ENCODE data around the gene ZNF768. TPM values are rescaled to one million over a fixed set of nuclear protein-coding genes. Genes with fewer than 3 reads are reported as not detected.

The ZNF768 gene
- total and polyA plus RNA-seq, 7 donors: 49.0 to 125 (median 60.4) TPM

DNA sequence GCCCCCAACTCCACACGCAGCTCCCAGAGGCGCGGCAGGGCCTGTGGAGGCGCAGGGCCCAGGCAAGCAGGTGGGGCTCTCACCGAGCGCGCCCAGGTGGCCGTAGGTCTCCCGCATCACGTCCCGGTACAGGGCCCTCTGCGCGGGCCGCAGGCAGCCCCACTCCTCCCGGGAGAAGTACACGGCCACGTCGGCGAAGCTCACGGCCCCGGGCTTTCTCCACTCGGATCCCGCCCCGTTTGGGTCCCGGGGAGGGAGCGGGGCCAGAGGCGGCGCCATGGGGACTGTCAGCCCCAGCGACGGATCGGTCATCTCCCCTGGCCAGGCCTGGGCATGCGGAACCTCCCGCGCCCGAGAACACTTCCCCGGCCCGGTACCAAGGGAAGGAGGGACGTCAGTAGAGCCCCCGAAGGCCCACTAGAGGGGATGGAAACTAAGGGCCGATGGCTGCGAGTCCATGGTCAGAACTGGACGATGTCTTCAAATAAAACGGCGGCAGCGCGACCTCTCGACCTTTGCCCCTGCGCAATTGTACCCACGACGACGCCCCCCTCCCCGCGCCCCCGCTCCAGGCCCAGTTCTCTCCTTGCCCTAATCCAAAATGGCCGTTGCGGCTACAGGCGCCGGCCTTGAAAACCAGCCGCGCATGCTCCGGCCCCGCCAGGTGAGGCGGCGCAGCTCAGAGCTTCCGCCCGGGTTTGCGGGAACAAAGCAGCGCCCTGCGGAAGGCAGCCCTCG, 8.2 kb upstream of the ZNF768 start, which contains the start of gene ZNF747:
ZNF747 (minus strand) TSS at position 491 of the 738 bp plus-strand sequence; CDS start at position 312, 179 bp downstream.
- WGBS, 3 donors: 0 to 1% (median 1%) methylated on average over 58 to 70 of the region's 70 CpGs
- ATAC-seq: peak; percentile 91 to 94 (median 92)
- Histone ChIP-seq H3K27ac (peak within 1 kb of the TSS; percentile 97), H3K4me3 (peak within 1 kb of the TSS; percentile 94), H3K9me3 (no peaks in the 10 kb centered on the region), H3K4me1 (peaks cover 17% of the 10 kb centered on the region), H3K27me3 (ENCODE audit: insufficient read depth in 3 of 3, low read length in 2 of 3) (no peaks in the 10 kb centered on the region), H3K36me3 (ENCODE audit: insufficient read depth in 1 of 2, low read depth in 1 of 2) (peaks cover 4 to 36% of the 10 kb centered on the region in 2 donors)
- TF ChIP-seq, protein P1, sequence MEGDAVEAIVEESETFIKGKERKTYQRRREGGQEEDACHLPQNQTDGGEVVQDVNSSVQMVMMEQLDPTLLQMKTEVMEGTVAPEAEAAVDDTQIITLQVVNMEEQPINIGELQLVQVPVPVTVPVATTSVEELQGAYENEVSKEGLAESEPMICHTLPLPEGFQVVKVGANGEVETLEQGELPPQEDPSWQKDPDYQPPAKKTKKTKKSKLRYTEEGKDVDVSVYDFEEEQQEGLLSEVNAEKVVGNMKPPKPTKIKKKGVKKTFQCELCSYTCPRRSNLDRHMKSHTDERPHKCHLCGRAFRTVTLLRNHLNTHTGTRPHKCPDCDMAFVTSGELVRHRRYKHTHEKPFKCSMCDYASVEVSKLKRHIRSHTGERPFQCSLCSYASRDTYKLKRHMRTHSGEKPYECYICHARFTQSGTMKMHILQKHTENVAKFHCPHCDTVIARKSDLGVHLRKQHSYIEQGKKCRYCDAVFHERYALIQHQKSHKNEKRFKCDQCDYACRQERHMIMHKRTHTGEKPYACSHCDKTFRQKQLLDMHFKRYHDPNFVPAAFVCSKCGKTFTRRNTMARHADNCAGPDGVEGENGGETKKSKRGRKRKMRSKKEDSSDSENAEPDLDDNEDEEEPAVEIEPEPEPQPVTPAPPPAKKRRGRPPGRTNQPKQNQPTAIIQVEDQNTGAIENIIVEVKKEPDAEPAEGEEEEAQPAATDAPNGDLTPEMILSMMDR (IDR thresholded peaks at IDR 0.05): peak; percentile 0
- peak; percentile 95 to 97 for DNase-seq
- intact Hi-C loops (cut with DNase I): loop anchor here (1.0 to 10.0 kb wide), 5 partner anchors 24 to 105 kb away; partner anchors contain the start of genes ZNF764 (in 2 of the 2) and ZNF785 (in 1 of the 2)

DNA sequence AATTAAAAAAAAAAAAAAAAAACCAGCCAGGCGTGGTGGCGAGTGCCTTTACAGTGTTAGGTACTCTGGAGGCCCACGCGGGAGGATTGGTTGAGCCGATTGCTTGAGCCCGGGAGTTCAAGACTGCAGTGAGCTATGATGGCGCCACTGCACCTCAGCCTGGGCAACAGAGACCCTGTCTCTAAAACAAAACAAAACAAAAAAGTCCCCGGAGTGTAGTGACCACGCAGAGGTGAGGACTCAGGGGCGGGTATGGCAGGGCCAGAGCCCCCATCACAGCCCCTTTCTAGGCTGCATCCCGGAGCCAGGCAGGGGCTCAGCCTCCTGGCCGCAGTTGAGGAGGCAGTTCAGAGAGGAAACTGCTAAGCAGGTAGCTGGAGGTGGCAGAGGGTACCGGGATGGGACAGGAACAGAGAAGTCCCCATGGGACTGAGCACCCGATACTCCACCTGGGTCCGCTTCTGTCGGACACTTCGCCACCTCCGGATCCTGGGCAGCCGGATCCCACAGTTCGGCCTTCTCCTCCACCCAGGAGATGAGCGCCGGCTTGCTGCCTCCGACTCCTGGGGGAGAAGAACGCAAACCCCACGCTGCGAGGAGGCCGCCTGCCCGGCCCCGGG, 7.5 kb upstream of the ZNF768 start:
- TF ChIP-seq, protein P1 (IDR thresholded peaks at IDR 0.05): peak; percentile 0
- H3K9me3 ChIP-seq: no peaks in the 10 kb centered on the region
- peaks cover 17% of the 10 kb centered on the region for H3K4me1 ChIP-seq
- 16 to 22% (median 18%) methylated on average over 22 to 29 of the region's 29 CpGs for WGBS, 3 donors
- H3K36me3 ChIP-seq (ENCODE audit: insufficient read depth in 1 of 2, low read depth in 1 of 2): peaks cover 4 to 36% of the 10 kb centered on the region in 2 donors
- ATAC-seq (peak in 2 of 4 donors; percentile 1 to 2), DNase-seq (no peak)
- H3K27me3 ChIP-seq (ENCODE audit: insufficient read depth in 3 of 3, low read length in 2 of 3): no peaks in the 10 kb centered on the region
- peak overlapping the region; percentile 97 for H3K27ac ChIP-seq
- intact Hi-C loops (cut with DNase I): loop anchor here (2.0 to 10.0 kb wide), 3 partner anchors 25 to 101 kb away; partner anchors contain the start of genes ZNF764 (in 1 of the 2) and ZNF785 (in 1 of the 2)
- H3K4me3 ChIP-seq: peak overlapping the region; percentile 94

DNA sequence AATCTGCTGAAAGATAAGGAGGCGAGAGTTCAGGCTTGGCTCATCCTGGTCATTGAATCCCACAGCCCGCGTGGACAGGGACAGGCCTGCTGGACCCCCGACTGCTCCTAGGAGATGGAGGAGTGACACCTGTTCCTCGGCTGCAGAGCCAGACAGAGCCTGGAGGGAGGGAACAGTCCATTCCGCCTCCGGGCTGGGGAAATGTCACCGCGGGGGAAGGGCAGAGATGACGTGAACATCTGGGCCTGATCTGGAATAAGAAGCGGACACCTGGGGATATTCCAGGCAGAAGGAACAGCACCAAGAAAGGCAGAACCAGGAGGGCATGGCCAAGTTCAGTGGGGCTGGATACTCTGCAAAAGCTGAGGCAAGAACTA, 6.8 kb upstream of the ZNF768 start:
- peak overlapping the region; percentile 94 for H3K4me3 ChIP-seq
- intact Hi-C loops (cut with DNase I): loop anchor here in 1 of 2 donors (10.0 kb wide), 1 partner anchor 102 kb away; no protein-coding TSS in a partner anchor

DNA sequence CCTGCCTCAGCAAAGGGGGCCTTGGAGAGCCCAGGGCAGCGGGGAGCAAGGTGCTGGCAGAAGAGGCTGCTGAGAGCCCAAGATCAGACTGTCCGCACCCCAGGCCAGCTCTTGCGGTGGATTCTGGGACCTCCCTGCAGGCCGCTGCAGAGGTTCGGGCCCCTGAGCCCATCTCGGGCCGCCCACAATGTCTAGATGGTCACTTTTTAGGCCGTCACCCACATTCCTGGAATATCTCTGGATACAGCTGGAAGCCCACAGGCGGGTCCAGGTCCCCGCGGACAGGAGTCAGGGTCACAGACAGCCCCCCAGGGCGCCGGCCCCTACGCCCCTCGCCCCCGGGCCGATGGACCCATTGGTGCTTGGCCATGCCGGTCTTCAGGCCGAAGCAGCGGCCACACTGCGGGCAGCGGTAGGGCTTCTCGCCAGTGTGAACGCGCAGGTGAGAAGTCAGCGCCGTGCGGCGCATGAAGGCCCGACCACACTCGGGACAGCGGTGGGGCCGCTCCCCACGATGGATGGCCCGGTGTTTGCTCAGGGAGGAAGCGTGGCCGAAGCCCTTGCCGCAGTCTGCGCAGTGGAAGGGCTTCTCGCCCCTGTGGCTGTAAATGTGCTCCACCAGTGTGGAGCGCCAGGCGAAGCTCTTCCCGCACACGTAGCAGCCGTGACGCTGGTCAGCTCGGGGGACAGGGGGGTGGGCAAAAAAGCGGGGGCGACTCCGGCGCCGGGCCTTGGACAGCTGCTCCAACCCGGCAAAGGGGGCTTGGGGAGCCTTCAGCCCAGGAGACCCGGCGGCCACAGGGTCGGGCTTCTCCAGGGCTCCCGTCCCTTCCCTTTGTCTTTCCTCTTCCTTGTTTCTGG, 6.1 kb upstream of the ZNF768 start:
- intact Hi-C loops (cut with DNase I): loop anchor here in 1 of 2 donors (10.0 kb wide), 1 partner anchor 102 kb away; no protein-coding TSS in a partner anchor

More for the DNA sequence above, 6.8 kb upstream of the ZNF768 start:
- peaks cover 4 to 36% of the 10 kb centered on the region in 2 donors for H3K36me3 ChIP-seq (ENCODE audit: insufficient read depth in 1 of 2, low read depth in 1 of 2)
- H3K9me3 ChIP-seq: no peaks in the 10 kb centered on the region
- H3K4me1 ChIP-seq: peaks cover 18% of the 10 kb centered on the region
- DNase-seq: no peak
- TF ChIP-seq, protein P1 (IDR thresholded peaks at IDR 0.05): no peak
- 39 to 55% (median 43%) methylated on average over 11 of the region's 11 CpGs for WGBS, 3 donors
- no peak for ATAC-seq
- peak overlapping the region; percentile 97 for H3K27ac ChIP-seq
- no peaks in the 10 kb centered on the region for H3K27me3 ChIP-seq (ENCODE audit: insufficient read depth in 3 of 3, low read length in 2 of 3)

More for the DNA sequence above, 6.1 kb upstream of the ZNF768 start:
- TF ChIP-seq, protein P1 (IDR thresholded peaks at IDR 0.05): no peak
- Histone ChIP-seq H3K9me3 (no peaks in the 10 kb centered on the region), H3K27ac (peak overlapping the region; percentile 97), H3K4me1 (peaks cover 24% of the 10 kb centered on the region), H3K27me3 (ENCODE audit: insufficient read depth in 3 of 3, low read length in 2 of 3) (no peaks in the 10 kb centered on the region), H3K4me3 (peak overlapping the region; percentile 94), H3K36me3 (ENCODE audit: insufficient read depth in 1 of 2, low read depth in 1 of 2) (peaks cover 4 to 36% of the 10 kb centered on the region in 2 donors)
- ATAC-seq: no peak
- no peak for DNase-seq
- WGBS, 3 donors: 93 to 94% (median 93%) methylated on average over 57 of the region's 57 CpGs
